GM21786 (cell line): ENCODE data around the gene HIVEP3.

ENCODE experiments used
- ATAC-seq: cut with Tn5 transposase; IDR thresholded peaks from one replicate; pipeline ENCODE4 v1.9.1; 2021; ENCODE audit not compliant: unreplicated experiment

The HIVEP3 gene

DNA sequence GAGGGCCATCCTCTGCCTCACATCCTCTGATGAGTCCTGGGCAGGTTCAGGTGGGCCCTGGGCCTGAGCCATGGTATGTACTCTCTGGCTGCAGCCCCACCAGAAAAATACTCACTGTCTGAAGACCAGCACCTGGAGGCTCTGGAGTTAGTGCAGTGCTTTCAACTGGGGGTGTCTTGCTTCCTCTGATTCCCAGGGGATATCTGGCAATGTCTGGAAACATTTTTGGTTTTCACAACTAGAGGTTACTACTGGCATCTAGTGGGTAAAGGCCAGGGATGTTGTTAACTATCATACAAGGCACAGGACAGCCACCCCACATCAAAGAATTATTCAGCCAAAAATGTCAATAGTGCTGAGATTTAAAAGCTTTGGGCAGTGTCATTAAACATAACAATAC, 152.7 kb downstream of the HIVEP3 start:
- ATAC-seq, result no peak

DNA sequence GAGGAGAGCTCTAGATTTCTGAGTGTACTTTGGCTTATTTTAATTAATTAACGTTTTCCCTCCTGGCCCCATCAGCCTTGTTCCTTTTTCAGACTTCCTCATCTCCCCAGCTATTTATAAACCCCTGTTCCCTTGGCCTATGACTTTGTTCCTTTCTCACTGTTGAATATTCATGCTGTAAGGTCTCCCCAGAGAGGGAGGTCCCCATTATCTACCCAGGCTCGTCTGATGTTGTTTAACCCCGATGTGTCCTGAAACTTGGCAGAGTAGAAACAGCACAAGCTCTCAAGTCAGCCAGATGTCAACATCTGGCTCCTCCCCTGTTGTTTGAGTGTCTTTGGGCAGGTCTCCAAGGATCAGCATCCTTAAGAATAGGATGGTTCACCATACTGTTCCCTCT, 153.6 kb downstream of the HIVEP3 start:
- ATAC-seq, result no peak

DNA sequence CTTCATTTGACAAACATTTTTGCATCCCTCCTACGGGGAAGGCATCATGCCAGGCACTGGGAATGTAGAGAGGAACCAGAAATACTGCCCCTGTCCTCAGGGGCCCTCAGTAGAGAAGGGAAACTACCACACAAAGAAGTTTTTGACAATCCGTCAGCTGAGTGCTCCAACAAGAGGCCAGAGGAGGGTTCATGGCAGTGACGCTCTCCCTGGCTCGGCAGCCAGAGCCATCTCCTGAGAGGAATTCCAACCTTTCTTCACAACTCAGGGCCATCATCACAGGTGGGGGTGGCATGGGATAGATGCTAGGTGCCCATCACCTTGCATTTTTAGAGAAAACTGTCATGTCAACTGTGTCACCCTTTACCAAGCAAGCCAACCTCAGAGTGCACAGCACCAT, 154.1 kb downstream of the HIVEP3 start:
- ATAC-seq, result no peak

DNA sequence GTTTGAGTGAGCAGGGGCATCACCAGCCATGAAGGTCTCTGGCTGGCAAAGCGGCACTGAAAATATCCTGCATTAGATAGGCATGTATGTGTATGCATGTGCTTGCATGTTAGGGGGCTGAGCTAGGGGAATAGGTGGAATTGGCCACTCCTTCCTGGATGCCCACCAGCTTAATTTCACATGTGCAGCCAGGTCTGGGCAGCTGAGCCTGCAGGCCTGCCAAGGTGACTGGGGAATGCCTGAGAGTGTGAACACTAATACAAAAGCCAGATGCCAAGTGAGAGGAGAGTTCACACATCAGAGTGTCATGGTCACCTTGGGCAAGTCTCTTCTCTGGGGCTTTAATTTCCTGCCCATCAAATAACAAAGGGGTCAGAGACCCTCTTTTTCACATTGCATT, 155.9 kb downstream of the HIVEP3 start:
- no peak for ATAC-seq

DNA sequence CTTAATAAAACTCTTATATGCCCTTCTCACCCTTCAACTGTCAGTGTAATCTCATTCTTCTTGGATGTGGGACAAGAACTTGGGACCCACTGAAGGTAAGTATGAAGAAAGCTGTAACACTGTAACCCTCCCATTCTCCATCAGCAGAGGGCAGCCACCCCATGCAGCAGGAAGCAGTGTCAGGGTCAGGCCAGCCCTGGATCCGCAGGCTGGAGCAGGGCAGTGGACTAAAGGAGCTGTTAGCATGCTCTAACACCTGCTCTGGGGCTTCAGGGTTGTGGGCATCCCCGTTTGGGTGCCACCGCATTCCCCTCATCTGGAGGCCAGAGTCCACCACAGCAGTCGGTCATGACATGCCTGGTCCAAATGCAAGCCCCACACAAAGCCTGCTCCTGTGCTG, 156.5 kb downstream of the HIVEP3 start:
- no peak for ATAC-seq

DNA sequence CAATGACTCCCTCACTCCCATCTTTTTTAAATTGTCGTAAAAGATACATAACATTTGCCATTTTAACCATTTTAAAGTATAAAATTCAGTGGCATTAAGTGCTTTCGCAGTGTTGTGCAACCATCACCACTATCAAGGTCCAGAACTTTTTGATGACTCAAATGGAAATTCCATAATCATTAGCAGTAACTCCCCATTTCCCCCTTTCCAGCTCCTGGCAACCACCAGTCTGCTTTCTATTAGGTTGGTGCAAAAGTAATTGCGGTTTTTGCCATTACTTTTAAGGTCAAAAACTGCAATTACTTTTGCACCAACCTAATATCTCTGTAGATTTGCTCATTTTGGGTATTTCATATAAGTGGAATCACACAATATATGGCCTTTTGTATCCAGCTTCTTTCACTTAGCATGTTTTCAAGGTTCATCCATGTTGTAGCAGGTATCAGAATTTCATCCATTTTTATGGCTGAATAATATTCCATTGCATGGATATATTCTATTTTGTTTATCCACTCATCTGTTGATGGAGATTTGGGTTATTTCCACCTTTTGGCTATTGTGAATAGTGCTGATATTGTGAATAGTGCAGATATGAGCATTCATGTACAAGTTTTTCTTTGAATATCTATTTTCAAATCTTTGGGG, 159.7 kb downstream of the HIVEP3 start:
- ATAC-seq, result no peak

DNA sequence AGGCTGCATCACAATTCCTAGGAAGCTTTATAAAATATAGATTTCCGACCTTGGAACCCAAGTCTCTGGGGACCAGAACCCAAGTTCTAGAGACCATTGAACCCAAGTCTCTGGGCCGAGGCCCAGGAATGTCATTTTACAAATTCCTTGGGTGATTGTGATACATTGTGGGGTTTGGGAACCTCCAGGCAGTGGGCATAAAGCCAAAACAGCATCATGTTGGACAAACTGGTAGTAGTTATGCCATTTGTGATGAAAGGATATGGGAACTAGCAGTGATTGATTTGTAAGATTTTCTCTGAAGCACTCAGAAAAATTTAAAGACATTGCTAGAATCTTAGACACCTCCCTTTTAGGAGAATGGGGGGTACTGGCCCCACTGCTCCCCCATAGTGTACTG, 160.2 kb downstream of the HIVEP3 start:
- no peak for ATAC-seq

DNA sequence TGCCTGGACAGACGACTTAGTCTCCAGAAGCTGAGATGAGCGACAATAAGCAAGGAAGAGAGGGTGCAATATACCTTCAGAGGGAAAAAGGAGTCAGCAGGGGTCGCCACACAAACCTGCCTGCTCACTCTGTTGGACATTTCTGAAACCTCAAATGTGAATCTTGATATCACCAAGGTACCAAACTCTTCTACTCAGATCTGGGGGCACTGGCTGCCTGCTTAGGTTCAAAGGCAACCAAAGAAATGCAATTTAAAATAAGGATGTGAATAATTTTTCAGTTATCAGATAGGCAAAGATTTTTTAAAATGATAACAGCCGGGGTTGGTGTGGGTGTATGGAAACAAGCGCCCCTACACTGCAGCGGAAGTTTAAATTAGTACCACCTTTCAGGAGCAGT, 164.2 kb downstream of the HIVEP3 start:
- no peak for ATAC-seq

DNA sequence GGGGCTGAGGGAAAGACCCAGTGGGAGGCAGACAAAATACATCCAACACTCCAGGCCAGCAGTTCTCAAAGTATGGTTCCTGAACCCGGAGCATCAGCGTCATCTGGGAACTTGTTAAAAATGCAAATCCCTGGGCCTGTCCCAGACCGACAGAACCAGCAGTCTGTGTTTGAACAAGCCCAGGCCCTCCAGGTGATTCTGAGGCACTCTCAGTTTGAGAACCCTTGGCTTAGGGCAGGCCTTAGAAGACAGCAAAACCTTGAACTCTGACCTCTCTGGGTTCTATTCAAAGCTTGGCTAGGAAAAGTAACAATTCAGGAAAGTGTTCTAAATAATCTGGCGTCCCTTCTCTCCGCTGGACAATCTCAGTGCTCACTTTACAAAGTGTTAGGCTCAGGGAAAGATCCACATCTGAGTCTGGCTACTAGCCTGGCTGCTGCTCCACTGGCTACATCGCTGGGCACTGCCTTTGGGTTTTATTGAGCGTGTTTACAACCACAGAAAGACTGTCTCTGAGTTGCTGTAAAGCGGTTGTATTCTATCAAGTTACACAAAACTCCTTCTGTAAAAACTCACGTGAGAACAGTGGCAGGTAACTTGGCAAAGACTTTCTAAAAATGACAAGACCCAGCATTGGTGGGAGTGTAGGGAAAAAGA, 166.1 kb downstream of the HIVEP3 start:
- peak; percentile 29 for ATAC-seq

DNA sequence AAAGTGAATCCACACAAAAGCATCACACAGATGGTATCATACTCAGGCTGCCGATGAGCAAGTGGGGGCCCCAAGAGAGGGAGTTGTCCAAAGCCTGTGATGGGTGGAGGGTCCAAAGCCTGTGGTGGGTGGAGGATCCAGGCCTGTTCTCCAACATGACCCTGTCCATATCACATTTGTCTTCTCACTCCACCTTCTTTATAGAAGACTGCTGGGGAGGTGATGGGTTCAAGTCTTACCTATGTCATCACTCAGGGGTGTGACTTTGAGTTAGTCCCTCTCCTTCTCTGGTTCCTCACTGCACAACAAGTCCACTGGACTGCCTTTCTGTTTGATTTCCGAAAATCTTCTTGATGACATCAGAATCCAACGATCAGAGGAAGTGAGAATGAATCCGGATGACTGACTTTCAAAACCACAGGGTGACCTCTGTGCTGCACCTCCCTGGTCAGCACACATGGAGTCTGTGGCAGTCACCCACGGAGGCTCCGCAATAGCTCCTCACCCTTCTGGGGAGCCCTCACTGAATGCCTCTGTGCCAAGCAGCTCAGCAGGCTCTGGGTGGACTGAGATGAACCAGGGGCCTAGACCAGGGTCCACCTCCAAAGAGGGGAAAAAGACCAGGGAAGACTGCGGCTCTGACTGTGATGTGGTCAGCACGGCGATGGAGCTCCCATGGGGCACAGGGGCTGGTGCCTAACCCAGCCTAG, 166.8 kb downstream of the HIVEP3 start:
- ATAC-seq, result peak; percentile 51

DNA sequence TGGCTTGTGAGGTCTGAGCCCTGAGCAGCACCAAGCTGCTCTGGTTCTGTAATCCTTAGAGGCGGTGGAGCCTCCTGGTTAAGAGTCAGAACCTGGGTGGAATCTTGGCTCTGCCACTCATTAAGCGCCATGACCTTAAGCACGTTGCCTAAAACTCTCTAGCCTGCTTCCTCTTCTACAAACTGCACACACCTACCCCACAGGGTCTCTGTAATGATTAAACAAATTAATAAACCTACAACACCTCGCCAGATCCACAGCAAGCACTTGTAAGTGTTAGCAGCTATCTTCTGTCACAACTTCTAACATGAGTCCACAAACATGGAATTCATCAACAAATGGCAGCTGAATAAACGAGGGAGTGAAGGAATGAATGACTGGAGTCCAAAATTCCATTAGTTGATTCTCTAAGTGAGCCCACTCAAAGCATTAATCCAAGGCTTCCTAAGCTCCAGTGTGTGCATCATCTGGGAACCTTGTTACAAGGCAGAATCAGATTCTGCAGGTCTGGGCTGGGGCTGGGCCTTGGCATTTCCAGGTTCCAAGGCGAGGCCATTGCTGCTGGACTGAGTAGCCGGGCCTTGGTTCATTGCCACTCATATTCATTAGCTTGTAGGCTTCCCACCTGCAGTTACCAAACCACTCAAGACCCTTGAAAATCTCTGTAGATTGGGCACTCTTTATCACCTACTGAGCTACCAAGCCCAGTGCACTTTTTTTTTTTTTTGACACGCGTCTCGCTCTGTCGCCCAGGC, 168.6 kb downstream of the HIVEP3 start:
- ATAC-seq, result no peak

DNA sequence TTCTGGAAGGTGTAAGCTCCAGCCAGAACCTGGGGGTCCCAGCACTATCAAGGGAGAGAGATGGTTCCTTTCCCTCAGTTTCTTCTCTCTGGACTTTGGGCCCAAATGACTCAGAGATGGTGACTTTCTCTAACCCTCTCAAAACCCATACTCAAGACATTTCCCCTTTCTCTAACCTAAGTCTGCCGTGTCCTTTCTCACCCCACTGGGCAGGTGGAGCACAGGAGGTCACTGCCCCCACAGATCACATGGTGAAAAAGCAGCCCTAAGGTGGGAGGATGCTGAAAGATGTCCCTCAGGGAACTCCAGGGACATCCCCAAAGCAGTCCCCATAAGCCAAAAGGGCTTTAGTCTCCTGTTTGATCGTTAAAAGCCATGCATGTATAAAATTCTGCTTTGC, 173.7 kb downstream of the HIVEP3 start:
- ATAC-seq, result peak; percentile 57

DNA sequence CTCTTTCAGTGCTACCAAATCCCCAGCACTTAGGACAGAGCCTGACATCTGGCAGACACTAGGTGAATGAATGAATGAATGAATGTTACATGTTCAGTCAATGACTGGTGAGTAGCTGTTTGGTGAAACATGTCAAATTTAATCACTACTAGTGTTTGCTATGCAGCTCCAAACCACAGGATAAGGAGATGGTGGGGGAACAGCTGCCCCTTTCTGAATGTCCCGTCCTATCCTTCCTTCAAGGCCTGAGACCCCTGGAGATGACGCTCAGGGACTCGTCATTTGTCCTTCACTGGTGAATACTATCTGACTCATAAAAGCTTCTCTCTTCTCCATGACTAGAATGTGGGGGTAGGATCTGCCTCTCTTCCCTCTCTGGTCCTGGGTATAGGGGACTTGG, 175.4 kb downstream of the HIVEP3 start:
- no peak for ATAC-seq

DNA sequence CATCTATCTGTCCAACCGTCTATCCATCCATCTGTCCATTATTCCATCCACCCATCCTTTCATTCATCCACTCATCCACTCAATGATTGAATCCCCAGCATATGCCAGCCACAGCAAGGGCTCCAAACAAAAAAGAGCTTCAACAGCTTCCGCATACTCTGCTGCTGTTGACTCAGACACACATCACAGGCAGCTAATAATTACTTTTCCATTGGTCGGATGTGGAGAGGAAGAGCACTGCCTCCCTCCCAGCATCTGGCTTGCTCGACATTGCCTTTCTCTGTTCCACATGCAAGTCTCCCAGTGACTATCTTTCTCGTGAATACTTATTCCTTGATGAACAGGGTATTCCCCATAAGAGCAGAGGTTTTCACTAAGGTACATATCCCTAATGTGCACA, 176.5 kb downstream of the HIVEP3 start:
- ATAC-seq, result no peak

DNA sequence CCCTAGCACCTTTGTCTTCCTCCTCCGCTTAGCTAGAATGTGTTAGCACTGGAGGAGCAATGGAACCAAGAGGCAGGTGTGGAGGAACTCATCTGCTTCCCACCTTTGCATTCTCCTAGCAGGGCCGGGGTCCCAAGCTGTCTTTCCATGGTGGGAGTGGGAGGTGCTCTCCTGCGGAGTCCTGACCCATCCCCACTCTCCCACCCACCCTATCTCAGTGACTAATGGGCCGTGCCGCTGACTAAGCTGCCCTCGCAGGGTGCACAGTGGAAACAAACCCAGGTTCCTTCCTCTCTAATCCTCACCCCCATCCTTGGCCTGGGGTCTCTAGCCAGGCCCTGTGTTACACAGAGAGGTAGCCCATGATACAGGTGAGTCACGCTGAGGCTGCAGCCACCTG, 177.5 kb downstream of the HIVEP3 start:
- ATAC-seq, result no peak

DNA sequence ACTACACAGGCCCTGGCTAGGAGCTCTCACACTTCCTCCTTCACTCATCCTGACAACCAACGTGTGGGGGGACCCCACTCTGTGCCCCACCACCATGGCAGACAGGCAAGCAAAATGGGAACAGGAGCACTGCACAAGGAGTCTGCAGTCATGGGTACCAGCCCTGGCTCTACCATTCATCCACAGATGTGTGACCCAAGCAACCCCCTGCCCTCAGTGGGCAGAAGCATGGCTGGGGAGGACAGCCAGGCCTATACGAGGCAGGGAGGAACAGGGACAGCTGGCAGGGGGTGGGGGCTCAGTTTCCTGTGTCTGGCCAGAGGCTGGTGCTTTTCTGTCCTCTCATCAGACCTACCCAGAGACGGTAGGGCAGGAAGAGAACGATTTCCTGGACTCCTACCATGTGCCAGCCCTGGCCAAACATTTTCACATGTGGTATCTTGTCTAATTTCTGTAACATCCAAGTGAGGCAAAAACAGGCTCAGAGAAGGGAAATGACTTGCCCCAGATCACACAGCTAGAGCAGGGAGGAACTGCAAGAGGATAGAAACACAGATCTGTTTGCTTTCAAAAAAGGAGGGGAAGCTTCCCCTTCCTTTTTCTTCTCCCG, 178.0 kb downstream of the HIVEP3 start:
- no peak for ATAC-seq

DNA sequence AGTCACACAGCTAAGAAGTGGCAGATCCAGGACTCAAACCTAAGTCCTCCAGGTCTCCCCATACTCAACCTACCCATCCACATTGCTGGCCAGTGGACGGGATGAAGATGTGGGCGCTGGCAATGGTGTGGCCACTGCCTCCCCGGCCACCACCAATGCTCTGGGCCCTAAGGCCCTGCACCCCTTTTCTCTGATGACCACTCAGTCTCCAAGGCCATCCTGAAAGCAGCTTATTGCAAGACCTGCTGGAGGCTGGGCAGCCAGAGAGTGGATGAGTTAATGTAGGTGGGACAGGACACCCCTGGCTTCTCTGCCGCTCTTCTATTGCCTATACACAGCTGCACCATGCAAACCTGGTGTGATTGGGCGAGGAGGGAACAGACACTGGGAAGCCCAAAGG, 178.7 kb downstream of the HIVEP3 start:
- ATAC-seq, result no peak

DNA sequence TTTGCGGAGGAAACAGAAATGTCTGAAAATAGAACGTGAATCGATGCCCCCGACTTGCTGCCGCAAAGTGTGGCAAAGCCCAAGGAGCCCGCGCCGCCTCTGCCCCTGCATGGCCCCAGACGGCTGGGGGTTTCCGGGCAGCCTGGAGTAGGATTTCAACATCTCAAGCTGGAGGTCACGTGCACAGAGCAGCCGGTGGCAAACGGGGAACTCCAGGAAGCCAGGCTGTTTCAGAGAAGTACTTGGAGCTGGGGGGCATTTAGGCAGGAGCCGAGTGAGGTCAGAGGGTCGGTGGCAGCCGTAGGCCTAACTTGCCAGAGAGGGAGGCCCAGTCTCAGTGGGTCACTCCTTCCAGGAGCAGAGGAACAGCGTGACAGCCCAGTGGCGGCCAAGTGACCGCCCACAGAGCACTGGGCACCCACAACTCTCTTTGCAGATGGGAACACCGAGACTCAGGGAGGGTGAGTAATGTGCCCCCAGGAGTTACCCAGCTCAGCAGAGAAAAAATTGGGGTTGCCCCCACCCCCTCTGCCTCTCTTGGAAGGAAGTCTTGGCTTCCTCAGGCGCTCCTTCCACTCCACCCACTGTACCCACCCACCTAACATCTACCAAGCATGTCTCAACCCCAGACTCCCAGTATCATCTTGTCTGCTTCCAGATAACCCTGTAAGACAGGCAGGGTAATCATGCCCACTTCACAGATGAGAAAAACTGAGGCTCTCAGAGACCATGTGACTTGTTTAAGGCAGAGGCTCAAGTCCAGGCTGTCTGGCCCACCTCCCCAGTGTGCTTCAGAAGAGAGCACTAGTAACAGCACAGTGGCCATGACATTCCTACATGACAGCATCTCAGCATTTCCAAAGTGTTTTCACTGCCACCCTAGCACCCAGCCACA, 179.4 kb downstream of the HIVEP3 start:
- peak; percentile 61 for ATAC-seq

DNA sequence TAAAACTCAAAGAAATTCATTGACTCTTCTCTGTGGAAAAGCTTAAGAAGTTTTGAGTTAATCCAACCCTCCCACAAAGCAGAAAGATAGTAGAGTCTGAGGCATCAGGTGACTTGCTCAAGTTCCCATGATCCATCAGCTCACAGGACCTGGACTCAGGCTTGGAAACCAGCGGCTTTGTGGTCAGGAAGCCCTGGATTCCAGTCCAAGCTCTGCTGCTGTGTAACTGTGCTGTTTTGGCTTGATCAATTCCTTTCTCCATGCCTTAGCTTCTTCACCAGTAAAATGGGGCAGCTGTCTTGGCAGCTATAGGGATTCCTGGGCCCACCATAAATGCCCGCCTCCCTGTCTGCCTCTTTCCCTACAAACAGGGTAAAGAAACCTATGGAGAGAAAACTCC, 180.2 kb downstream of the HIVEP3 start:
- no peak for ATAC-seq

DNA sequence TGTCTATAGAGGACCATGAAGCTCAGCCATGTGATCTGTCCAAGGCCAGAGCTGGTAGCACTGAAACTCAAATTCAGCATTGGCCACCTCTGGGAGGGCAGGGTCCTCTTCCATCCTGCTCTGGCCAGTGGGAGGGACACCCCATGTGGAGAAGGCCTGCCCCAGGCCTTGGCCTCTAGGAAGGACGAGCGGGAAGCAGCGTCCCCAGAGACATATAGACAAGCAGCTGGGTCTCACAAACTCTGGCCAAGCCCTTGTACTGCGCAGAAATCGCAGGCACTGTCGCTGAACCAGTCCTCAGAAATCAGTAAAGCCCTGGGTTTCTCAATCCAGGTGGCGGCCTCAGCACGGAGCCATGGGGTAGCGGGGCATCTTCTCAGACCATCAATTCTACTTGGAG, 180.7 kb downstream of the HIVEP3 start:
- no peak for ATAC-seq
